K562 (cell line): Measurements from ENCODE around the gene SIGLEC11. TPM values are rescaled to one million over a fixed set of nuclear protein-coding genes. Genes with fewer than 3 reads are reported as not detected.

Experiments
- ARNT ChIP-seq, 2 experiments: fragments of 450-650 bp; IDR thresholded peaks; 2 replicates each; pipeline ENCODE4 v1.6.1; 2016; ENCODE audit warnings: mild to moderate bottlenecking in 1 of 2
- CREBBP ChIP-seq: IDR thresholded peaks from one replicate; pipeline ENCODE4 v1.6.1; 2012; ENCODE audit warnings: low read depth, mild to moderate bottlenecking, control low read depth, inconsistent platforms, low read length
- GATAD2B ChIP-seq: fragments of 450-650 bp; IDR thresholded peaks from 2 replicates; pipeline ENCODE4 v1.6.1; 2017; ENCODE audit warnings: mild to moderate bottlenecking, borderline replicate concordance
- HNRNPK ChIP-seq: fragments of 200-400 bp; formaldehyde crosslinking; IDR thresholded peaks from one replicate; pipeline ENCODE4 v1.6.1; 2018; ENCODE audit warnings: mild to moderate bottlenecking, low read depth, low read length; ENCODE audit not compliant: poor library complexity, severe bottlenecking
- KDM1A ChIP-seq, 2 experiments: fragments of 450-650 bp; IDR thresholded peaks; 2 replicates each; pipeline ENCODE4 v1.6.1; 2016; ENCODE audit warnings: mild to moderate bottlenecking in 2 of 2
- MNT ChIP-seq, 2 experiments: fragments of 450-650 bp; conservative IDR thresholded peaks; 2 replicates each; pipeline ENCODE4 v1.6.1; 2017; ENCODE audit warnings: mild to moderate bottlenecking in 2 of 2, moderate library complexity in 2 of 2
- RCOR1 ChIP-seq, 2 experiments: IDR thresholded peaks; 2 replicates each; pipeline ENCODE4 v1.6.1; 2012; ENCODE audit warnings: low read depth in 2 of 2, low read length in 2 of 2, borderline replicate concordance in 1 of 2, improper control_type of control experiment in 1 of 2
- ZBTB8A ChIP-seq: fragments of 450-650 bp; IDR thresholded peaks from 2 replicates; pipeline ENCODE4 v1.6.1; 2018; ENCODE audit warnings: mild to moderate bottlenecking, moderate library complexity; ENCODE audit not compliant: partially characterized antibody
- ZFP91 ChIP-seq: sonication (generic); formaldehyde crosslinking; IDR thresholded peaks from 2 replicates; pipeline ENCODE4 v1.8.0; 2022; ENCODE audit warnings: mild to moderate bottlenecking, missing genetic modification reagents
- ZNF146 ChIP-seq: IDR thresholded peaks from one replicate; pipeline ENCODE4 v1.6.1; 2018; ENCODE audit warnings: missing compliant biosample characterization; ENCODE audit not compliant: unreplicated experiment
- ZNF639 ChIP-seq, 2 experiments: fragments of 200-800 bp in 1 of 2; sonication (Bioruptor generic) in 1 of 2; sonication (generic) in 1 of 2; formaldehyde crosslinking in 1 of 2; IDR thresholded peaks in 1 of 2; conservative IDR thresholded peaks in 1 of 2; 2 replicates each; pipeline versions ENCODE4 v1.5.0 to v1.6.1; 2016 to 2020; ENCODE audit warnings: missing compliant biosample characterization in 1 of 2, missing genetic modification characterization in 1 of 2, missing genetic modification reagents in 1 of 2
- ZNF780A ChIP-seq: fragments of 250-450 bp; sonication (Bioruptor Pico); IDR thresholded peaks from 2 replicates; pipeline ENCODE4 v1.5.0; 2021; ENCODE audit warnings: mild to moderate bottlenecking
- polyA plus RNA-seq, 8 experiments: library from polyadenylated mRNA; depleted of rRNA in 4 of 8; stranded (reverse) in 5 of 8; unstranded in 3 of 8; fragments of >200 nt; fragmentation: Nextera tagmentation in 2 of 8; fragmentation: Illumina TruSeq in 1 of 8; extraction: Ambion mirVana in 2 of 8; extraction: Trizol in 1 of 8; gene quantifications; 2 replicates each; pipeline versions ENCODE4 v1.2.1 to v1.2.3, GENCODE V29; 2011 to 2014; ENCODE audit warnings: inconsistent platforms in 1 of 8, missing spikeins in 1 of 8
- total RNA-seq, 7 experiments: library from RNA; depleted of rRNA in 6 of 7; stranded (reverse); fragments of >200 nt in 6 of 7; fragmentation: Illumina TruSeq in 2 of 7; extraction: Trizol in 2 of 7; gene quantifications; 2 replicates each; pipeline versions ENCODE4 v1.2.1 to v1.2.3, GENCODE V29; 2011 to 2021; ENCODE audit warnings: low replicate concordance in 1 of 7
- TF ChIP-seq, protein P1 (sequence below): fragments of 450-650 bp; IDR thresholded peaks from 2 replicates; pipeline ENCODE4 v1.6.1; 2016
- TF ChIP-seq, protein P2 (sequence below): sonication (generic); formaldehyde crosslinking; IDR thresholded peaks from 2 replicates; pipeline ENCODE4 v1.8.0; 2022; ENCODE audit warnings: mild to moderate bottlenecking, missing genetic modification reagents, borderline replicate concordance
- TF ChIP-seq, protein P3 (sequence below): fragments of 450-650 bp; IDR thresholded peaks from 2 replicates; pipeline ENCODE4 v1.6.1; 2017; ENCODE audit warnings: antibody characterized with exemption

SIGLEC11 gene
- total and polyA plus RNA-seq, 9 of the 15 experiments (the other 6 are each of a cell fraction or from before 2014, with no cell fraction given), result not detected

- TF ChIP-seq RCOR1 (IDR thresholded peaks at IDR 0.05; ENCODE audit: borderline replicate concordance in 1 of 2, low read depth in 2 of 2, low read length in 2 of 2) (no peak), CREBBP (no peak), GATAD2B (no peak), ZBTB8A (no peak), ARNT (IDR thresholded peaks at IDR 0.05) (peak in 1 of 2 experiments; percentile 63; a peak in 1 of 4 replicates), ZNF146 (CRISPR knock-in tag) (no peak), ZNF780A (CRISPR knock-in tag) (no peak), KDM1A (IDR thresholded peaks at IDR 0.05) (no peak), HNRNPK (no peak), MNT (conservative IDR thresholded peaks at IDR 0.05) (peak; percentile 85 to 92), ZFP91 (no peak), ZNF639 (CRISPR knock-in tag; conservative IDR thresholded peaks at IDR 0.05 in 1 of 2, IDR thresholded peaks at IDR 0.05 in 1 of 2) (peak in 1 of 2 experiments; percentile 10; a peak in 1 of 4 replicates)
- TF ChIP-seq, protein P1, sequence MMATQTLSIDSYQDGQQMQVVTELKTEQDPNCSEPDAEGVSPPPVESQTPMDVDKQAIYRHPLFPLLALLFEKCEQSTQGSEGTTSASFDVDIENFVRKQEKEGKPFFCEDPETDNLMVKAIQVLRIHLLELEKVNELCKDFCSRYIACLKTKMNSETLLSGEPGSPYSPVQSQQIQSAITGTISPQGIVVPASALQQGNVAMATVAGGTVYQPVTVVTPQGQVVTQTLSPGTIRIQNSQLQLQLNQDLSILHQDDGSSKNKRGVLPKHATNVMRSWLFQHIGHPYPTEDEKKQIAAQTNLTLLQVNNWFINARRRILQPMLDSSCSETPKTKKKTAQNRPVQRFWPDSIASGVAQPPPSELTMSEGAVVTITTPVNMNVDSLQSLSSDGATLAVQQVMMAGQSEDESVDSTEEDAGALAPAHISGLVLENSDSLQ, result peak; percentile 99
- TF ChIP-seq, protein P2, sequence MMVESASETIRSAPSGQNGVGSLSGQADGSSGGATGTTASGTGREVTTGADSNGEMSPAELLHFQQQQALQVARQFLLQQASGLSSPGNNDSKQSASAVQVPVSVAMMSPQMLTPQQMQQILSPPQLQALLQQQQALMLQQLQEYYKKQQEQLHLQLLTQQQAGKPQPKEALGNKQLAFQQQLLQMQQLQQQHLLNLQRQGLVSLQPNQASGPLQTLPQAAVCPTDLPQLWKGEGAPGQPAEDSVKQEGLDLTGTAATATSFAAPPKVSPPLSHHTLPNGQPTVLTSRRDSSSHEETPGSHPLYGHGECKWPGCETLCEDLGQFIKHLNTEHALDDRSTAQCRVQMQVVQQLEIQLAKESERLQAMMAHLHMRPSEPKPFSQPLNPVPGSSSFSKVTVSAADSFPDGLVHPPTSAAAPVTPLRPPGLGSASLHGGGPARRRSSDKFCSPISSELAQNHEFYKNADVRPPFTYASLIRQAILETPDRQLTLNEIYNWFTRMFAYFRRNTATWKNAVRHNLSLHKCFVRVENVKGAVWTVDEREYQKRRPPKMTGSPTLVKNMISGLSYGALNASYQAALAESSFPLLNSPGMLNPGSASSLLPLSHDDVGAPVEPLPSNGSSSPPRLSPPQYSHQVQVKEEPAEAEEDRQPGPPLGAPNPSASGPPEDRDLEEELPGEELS, result no peak; the same call in 1 of the 2 replicates
- TF ChIP-seq, protein P3, sequence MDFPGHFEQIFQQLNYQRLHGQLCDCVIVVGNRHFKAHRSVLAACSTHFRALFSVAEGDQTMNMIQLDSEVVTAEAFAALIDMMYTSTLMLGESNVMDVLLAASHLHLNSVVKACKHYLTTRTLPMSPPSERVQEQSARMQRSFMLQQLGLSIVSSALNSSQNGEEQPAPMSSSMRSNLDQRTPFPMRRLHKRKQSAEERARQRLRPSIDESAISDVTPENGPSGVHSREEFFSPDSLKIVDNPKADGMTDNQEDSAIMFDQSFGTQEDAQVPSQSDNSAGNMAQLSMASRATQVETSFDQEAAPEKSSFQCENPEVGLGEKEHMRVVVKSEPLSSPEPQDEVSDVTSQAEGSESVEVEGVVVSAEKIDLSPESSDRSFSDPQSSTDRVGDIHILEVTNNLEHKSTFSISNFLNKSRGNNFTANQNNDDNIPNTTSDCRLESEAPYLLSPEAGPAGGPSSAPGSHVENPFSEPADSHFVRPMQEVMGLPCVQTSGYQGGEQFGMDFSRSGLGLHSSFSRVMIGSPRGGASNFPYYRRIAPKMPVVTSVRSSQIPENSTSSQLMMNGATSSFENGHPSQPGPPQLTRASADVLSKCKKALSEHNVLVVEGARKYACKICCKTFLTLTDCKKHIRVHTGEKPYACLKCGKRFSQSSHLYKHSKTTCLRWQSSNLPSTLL, result no peak
Measured at GRCh38 chr19:49929611-49930482, 31.1 kb downstream of the SIGLEC11 start (continued).
